Measurements from ENCODE around the gene TBC1D14.
"Not testable (repeated sequence)": the region's sequence is repeated elsewhere in the genome, so short reads cannot be mapped to it uniquely, and the experiment has no call there.

The TBC1D14 gene

GRCh38 chr4:6889736-6890324, 19.8 kb upstream of the TBC1D14 start:
- in situ Hi-C loops (cut with MboI; ENCODE audit: low sequenced_read_pairs): no loop called here

- in situ Hi-C loops (cut with MboI; ENCODE audit: low sequenced_read_pairs): no loop called here
These were observed 19.3 kb upstream of the TBC1D14 start for GRCh38 chr4:6890358-6890757.

- in situ Hi-C loops (cut with MboI; ENCODE audit: low sequenced_read_pairs): not testable (repeated sequence)
These were observed 18.7 kb upstream of the TBC1D14 start for GRCh38 chr4:6890971-6891370.

- in situ Hi-C loops (cut with MboI; ENCODE audit: low sequenced_read_pairs): no loop called here
These were observed 18.0 kb upstream of the TBC1D14 start for GRCh38 chr4:6891436-6892170.

GRCh38 chr4:6892190-6892908, 17.3 kb upstream of the TBC1D14 start:
- in situ Hi-C loops (cut with MboI; ENCODE audit: low sequenced_read_pairs): no loop called here

GRCh38 chr4:6892909-6893202, 16.8 kb upstream of the TBC1D14 start:
- in situ Hi-C loops (cut with MboI; ENCODE audit: low sequenced_read_pairs): no loop called here

GRCh38 chr4:6893449-6894085, 16.1 kb upstream of the TBC1D14 start:
- in situ Hi-C loops (cut with MboI; ENCODE audit: low sequenced_read_pairs): no loop called here

GRCh38 chr4:6894086-6894478, 15.5 kb upstream of the TBC1D14 start:
- in situ Hi-C loops (cut with MboI; ENCODE audit: low sequenced_read_pairs): no loop called here

- in situ Hi-C loops (cut with MboI; ENCODE audit: low sequenced_read_pairs): no loop called here
These were observed 14.8 kb upstream of the TBC1D14 start for GRCh38 chr4:6894528-6895498.

GRCh38 chr4:6896035-6896434, 13.6 kb upstream of the TBC1D14 start:
- in situ Hi-C loops (cut with MboI; ENCODE audit: low sequenced_read_pairs): no loop called here

- in situ Hi-C loops (cut with MboI; ENCODE audit: low sequenced_read_pairs): no loop called here
These were observed 10.9 kb upstream of the TBC1D14 start for GRCh38 chr4:6898763-6899162.

- in situ Hi-C loops (cut with MboI; ENCODE audit: low sequenced_read_pairs): loop anchor here (10.0 kb wide), 1 partner anchor 165 kb away; the partner anchor contains the start of gene GRPEL1
These were observed 9.3 kb upstream of the TBC1D14 start for GRCh38 chr4:6900181-6900812.

- in situ Hi-C loops (cut with MboI; ENCODE audit: low sequenced_read_pairs): loop anchor here (10.0 kb wide), 1 partner anchor 164 kb away; the partner anchor contains the start of gene GRPEL1
These were observed 8.7 kb upstream of the TBC1D14 start for GRCh38 chr4:6900956-6901355.

GRCh38 chr4:6901669-6902317, 7.8 kb upstream of the TBC1D14 start:
- in situ Hi-C loops (cut with MboI; ENCODE audit: low sequenced_read_pairs): loop anchor here (10.0 kb wide), 1 partner anchor 163 kb away; the partner anchor contains the start of gene GRPEL1

GRCh38 chr4:6902318-6903042, 7.1 kb upstream of the TBC1D14 start:
- in situ Hi-C loops (cut with MboI; ENCODE audit: low sequenced_read_pairs): loop anchor here (10.0 kb wide), 1 partner anchor 162 kb away; the partner anchor contains the start of gene GRPEL1

- in situ Hi-C loops (cut with MboI; ENCODE audit: low sequenced_read_pairs): loop anchor here (10.0 kb wide), 1 partner anchor 159 kb away; the partner anchor contains the start of gene GRPEL1
These were observed 3.8 kb upstream of the TBC1D14 start for GRCh38 chr4:6905516-6906445.

GRCh38 chr4:6906486-6906885, 3.1 kb upstream of the TBC1D14 start:
- in situ Hi-C loops (cut with MboI; ENCODE audit: low sequenced_read_pairs): loop anchor here (10.0 kb wide), 1 partner anchor 158 kb away; the partner anchor contains the start of gene GRPEL1

Measured in HL-60/S4 (cell line).